Large intestine (tissue), 12 donors: ENCODE measurements around the gene ERO1B. TPM values are rescaled to one million over a fixed set of nuclear protein-coding genes. Genes with fewer than 3 reads are reported as not detected.
"Not testable (repeated sequence)": the region's sequence is repeated elsewhere in the genome, so short reads cannot be mapped to it uniquely, and the experiment has no call there.

Experiments used
- DNase-seq, 2 donors: peaks; one replicate each; pipeline versions ENCODE4 v3.0.0 to v3.0.0-alpha.2; 2013
- H3K27ac ChIP-seq: one replicate; pipeline ENCODE4 v1.5.1; 2013; ENCODE audit warnings: low read length
- H3K27me3 ChIP-seq: 2 replicates; pipeline ENCODE4 v1.6.1; 2013; ENCODE audit warnings: low read length; ENCODE audit not compliant: control insufficient read depth, insufficient read depth
- H3K36me3 ChIP-seq: 2 replicates; pipeline ENCODE4 v1.6.1; 2013; ENCODE audit warnings: low read length; ENCODE audit not compliant: control insufficient read depth, insufficient read depth
- H3K4me1 ChIP-seq: one replicate; pipeline ENCODE4 v1.6.1; 2013; ENCODE audit warnings: low read length; ENCODE audit not compliant: control insufficient read depth, insufficient read depth
- H3K4me3 ChIP-seq: one replicate; pipeline ENCODE4 v1.5.1; 2013; ENCODE audit warnings: low read length
- H3K9me3 ChIP-seq: one replicate; pipeline ENCODE4 v1.6.1; 2013; ENCODE audit warnings: mild to moderate bottlenecking, low read depth, low read length, moderate library complexity; ENCODE audit not compliant: control insufficient read depth
- WGBS: methylation state at CpG from one replicate; pipeline ENCODE4 v1.1.5; 2013; ENCODE audit warnings: low lambda C conversion rate; ENCODE audit not compliant: insufficient coverage; 5-methylcytosine and 5-hydroxymethylcytosine counted together
- long read RNA-seq, 11 donors: transcript quantifications; one replicate each; lab custom pipeline, GENCODE V29; 2026
- polyA plus RNA-seq: library from polyadenylated mRNA; unstranded; fragments of 120-200 nt; gene quantifications from one replicate; pipeline ENCODE4 v1.2.1, GENCODE V29; 2013

The ERO1B gene, protein sequence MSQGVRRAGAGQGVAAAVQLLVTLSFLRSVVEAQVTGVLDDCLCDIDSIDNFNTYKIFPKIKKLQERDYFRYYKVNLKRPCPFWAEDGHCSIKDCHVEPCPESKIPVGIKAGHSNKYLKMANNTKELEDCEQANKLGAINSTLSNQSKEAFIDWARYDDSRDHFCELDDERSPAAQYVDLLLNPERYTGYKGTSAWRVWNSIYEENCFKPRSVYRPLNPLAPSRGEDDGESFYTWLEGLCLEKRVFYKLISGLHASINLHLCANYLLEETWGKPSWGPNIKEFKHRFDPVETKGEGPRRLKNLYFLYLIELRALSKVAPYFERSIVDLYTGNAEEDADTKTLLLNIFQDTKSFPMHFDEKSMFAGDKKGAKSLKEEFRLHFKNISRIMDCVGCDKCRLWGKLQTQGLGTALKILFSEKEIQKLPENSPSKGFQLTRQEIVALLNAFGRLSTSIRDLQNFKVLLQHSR
- polyA plus RNA-seq: 10.8 TPM
- long read RNA-seq, donor 1: 0 reads
- long read RNA-seq, donor 2: 0 reads
- long read RNA-seq, donor 3: 0 reads
- long read RNA-seq, donor 4: 0 reads
- long read RNA-seq, donor 5: 0 reads
- long read RNA-seq, donor 6: 0 reads
- long read RNA-seq, donor 7: 0 reads
- long read RNA-seq, donor 8: 0 reads
- long read RNA-seq, donor 9: 0 reads
- long read RNA-seq, donor 10: 0 reads
- long read RNA-seq, donor 11: 0 reads

DNA sequence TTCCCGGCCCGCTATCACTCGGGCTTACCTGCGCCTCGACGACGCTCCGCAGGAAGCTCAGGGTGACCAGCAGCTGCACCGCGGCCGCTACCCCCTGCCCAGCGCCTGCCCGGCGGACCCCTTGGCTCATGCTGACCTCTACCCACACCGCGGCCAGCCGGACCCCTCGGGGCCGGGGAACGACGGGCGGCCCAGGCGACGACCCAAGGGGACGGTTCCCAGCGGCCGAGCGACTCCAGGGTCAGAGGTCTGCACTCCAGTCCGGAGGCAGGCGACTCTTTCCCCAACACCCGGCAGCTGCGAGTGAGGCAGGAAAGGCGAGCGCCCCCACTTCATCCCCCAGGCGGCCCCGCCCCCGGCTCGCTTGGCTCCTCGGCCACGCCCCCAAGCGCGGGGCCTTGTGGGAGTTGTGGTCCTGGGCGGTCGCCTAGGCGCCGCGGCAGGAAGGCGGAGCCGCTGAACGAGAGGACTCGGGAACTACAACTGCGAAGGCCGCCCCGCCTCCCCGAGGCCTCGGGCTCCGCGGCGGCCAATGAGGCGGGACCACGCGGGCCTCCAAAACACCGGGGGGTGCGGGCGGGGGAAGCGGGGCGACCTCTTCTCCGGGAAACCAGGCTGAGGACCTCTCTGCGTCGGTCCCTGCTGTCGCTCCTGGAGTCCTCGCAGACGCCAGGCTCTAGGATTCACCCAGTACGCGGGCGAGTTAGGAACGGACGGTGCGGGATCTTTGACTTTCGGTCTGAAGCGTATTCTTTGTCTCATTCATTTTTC is at the start of gene ERO1B:
ERO1B (minus strand) TSS at position 305 of the 771 bp plus-strand sequence; CDS start at position 130, 175 bp downstream.
- H3K4me3 ChIP-seq: peak within 1 kb of the TSS; percentile 58
- peak; percentile 95 for DNase-seq
- no peaks in the 10 kb centered on the region for H3K36me3 ChIP-seq
- no peaks in the 10 kb centered on the region for H3K9me3 ChIP-seq
- no CpG with 5 or more reads among the region's 81 CpGs for WGBS
- H3K27ac ChIP-seq: no peak within 1 kb of the TSS
- H3K4me1 ChIP-seq: no peaks in the 10 kb centered on the region
- peaks cover 29% of the 10 kb centered on the region for H3K27me3 ChIP-seq

DNA sequence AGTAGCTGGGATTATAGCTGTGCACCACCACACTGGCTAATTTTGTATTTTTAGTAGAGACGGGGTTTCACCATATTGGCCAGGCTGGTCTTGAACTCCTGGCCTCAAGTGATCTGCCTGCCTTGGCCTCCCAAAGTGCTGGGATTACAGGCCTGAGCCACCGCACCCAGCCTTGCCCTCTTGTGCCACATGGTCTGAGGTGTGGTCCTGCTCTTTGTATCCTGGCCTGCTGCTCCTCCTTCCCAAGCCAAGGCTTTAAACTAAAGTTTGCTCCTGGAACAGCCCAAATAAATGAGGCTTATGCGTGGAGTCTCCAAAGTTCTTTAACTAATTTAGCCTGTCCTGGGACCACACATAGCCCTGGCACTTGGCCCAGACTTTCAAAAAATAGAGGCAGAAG is 49.7 kb upstream of the ERO1B start:
- WGBS: 100% methylated on average over 1 of the region's 3 CpGs

DNA sequence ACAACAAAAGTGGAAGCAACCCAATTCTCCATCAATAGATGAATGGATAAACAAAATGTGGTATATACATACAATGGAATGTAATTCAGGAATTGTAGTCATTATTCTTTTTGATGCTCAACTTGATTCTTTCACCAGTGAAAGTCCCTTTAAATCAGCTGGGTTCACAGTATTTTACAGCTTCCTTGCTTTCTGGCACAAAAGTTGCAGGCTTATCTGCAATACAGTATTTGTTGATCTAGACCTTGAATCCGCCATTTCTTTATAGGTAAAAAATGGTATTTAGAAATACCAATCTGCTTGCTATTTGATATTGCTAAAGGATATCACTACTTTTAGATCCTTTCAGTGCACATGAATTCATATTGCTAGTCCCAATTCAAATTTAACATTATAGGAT is 44.7 kb upstream of the ERO1B start:
- DNase-seq: no peak
- Histone ChIP-seq H3K27me3 (no peaks in the 10 kb centered on the region), H3K4me1 (no peaks in the 10 kb centered on the region), H3K9me3 (peaks cover 9% of the 10 kb centered on the region), H3K27ac (no peak overlapping the region), H3K4me3 (no peak overlapping the region), H3K36me3 (no peaks in the 10 kb centered on the region)
- 0% methylated on average over 1 of the region's 1 CpG for WGBS

More for the DNA sequence above, 49.7 kb upstream of the ERO1B start:
- H3K4me1 ChIP-seq, H3K4me3 ChIP-seq, H3K36me3 ChIP-seq, DNase-seq, H3K27ac ChIP-seq, H3K9me3 ChIP-seq, H3K27me3 ChIP-seq: not testable (repeated sequence)

DNA sequence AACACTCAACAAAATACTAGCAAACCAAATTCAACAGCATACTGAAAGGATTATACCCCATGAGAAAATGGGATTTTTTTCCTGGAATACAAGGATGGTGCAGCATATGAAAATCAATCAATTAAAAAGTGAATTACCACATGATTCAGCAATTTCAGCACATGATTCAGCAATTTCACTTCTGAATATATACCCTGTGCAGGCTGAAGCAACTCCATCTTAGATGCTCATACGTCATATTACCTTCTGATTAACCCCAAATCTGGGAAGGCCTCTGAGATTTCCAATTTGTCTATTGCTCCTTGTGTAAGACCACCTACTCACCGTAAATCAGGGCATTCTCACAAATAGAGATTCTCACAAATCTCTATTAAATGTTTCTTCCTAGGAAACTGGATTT is 43.8 kb upstream of the ERO1B start:
- no peaks in the 10 kb centered on the region for H3K36me3 ChIP-seq
- no peak overlapping the region for H3K4me3 ChIP-seq
- 100% methylated on average over 1 of the region's 2 CpGs for WGBS
- no peaks in the 10 kb centered on the region for H3K27me3 ChIP-seq
- no peak overlapping the region for H3K27ac ChIP-seq
- no peak for DNase-seq
- H3K9me3 ChIP-seq: peaks cover 9% of the 10 kb centered on the region
- no peaks in the 10 kb centered on the region for H3K4me1 ChIP-seq

DNA sequence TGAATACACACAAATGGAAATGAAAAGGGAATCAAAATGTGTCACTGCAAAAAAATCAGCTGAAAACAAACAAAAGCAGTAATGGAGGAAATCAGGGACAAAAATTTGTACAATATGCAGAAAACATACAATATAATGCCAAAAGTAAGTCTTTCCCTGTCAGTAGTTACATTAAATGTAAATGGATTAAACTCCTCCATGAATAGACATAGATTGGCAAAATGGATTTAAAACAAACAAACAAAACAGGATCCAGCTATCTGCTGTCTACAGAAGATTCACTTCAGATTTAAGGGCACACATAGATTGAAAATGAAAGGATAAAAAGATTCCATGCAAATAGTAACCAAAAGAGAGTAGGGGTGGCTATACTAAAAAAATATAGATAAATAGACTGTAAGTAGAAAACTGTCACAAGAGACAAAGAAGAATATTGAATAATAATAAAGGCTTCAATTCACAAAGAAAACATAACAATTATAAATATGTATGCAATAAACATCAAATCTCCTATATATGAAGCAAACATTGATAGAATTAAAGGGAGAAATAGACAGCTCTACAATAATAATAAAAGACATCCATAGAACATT is 42.2 kb upstream of the ERO1B start:
- Histone ChIP-seq H3K4me1 (no peaks in the 10 kb centered on the region), H3K27me3 (no peaks in the 10 kb centered on the region), H3K36me3 (no peaks in the 10 kb centered on the region), H3K9me3 (peaks cover 9% of the 10 kb centered on the region), H3K27ac (no peak overlapping the region), H3K4me3 (no peak overlapping the region)
- DNase-seq: no peak

DNA sequence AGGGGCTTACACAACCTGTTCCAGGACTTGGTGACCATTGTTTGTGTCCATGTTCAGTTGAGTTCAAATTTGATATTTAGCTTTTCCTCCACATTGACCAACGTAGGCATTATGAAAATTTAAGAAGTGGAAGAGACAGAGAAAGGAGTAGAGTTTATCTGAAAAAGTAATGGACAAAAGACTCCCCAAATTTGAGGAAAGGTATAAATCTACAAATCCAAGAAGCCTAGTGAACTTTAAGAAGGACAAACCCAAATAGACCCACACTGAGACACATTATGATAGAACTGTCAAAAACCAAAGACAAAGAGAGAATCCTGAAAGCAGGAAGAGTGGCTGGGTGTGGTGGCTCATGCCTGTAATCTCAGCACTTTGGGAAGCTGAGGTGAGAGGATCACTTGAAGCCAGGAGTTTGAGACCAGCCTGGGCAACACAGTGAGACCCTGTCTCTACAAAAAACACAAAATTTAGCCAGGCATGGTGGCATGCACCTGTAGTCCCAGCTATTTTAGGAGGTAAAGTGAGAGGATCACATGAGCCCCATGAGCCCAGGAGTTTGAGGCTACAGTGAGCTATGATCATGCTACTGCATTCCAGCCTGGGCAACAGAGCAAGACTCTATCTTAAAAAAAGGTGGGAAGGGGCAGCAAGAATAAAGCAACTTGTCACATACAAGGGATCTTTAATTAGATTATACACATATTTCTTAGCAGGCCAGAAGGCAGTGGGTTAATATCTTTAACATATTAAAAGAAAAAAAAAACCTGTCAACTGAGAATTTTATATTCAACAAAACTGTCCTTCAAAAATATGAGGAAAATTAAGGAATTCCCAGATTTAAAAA is 41.0 kb upstream of the ERO1B start:
- WGBS: 17% methylated on average over 1 of the region's 1 CpG
- H3K9me3 ChIP-seq: peaks cover 9% of the 10 kb centered on the region
- no peaks in the 10 kb centered on the region for H3K36me3 ChIP-seq

DNA sequence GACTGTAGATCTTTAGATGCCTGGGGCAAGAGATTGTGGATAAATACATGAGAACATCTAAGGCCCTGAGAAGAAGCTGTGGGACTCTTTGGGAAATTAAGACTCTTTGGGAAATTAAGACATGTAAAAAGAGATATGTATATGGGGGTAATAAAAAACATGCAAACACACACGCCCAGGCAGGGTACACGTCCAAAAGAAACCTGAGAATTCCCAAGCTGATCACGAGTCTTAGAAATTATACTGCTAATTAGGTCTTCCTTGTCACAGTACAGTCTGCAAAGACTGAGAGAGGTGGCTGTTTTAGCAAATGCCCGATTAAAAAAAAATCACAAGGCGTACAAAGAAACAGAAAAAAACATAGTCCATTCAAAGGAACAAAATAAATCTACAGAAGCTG is 39.3 kb upstream of the ERO1B start:
- 100% methylated on average over 2 of the region's 5 CpGs for WGBS
- no peak for DNase-seq
- H3K27ac ChIP-seq: no peak overlapping the region

More for the DNA sequence above, 41.0 kb upstream of the ERO1B start:
- no peak overlapping the region for H3K27ac ChIP-seq
- H3K4me1 ChIP-seq: no peaks in the 10 kb centered on the region
- DNase-seq: no peak
- no peak overlapping the region for H3K4me3 ChIP-seq
- no peaks in the 10 kb centered on the region for H3K27me3 ChIP-seq

DNA sequence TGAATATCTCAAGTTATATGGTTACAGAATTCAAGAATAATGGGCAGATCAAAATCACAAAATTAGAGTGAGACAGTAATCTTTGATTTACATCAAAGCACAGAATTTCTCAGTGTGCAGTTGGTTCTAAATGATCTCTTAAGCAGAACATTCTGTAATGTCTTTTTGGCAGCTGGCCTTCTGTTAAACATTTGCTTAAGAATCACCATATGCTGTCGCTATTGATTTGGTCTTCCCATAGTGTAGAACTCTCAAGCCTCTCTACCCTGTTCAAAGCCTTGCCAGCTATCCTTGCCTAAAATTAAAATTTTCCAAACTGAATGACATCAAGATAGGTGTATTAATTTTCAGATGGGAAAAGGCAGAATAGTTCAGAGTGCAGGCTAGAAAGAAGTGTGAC is 38.9 kb upstream of the ERO1B start:
- peaks cover 9% of the 10 kb centered on the region for H3K9me3 ChIP-seq

More for the DNA sequence above, 39.3 kb upstream of the ERO1B start:
- Histone ChIP-seq H3K4me3 (no peak overlapping the region), H3K36me3 (no peaks in the 10 kb centered on the region), H3K9me3 (peaks cover 9% of the 10 kb centered on the region), H3K4me1 (no peaks in the 10 kb centered on the region), H3K27me3 (no peaks in the 10 kb centered on the region)

DNA sequence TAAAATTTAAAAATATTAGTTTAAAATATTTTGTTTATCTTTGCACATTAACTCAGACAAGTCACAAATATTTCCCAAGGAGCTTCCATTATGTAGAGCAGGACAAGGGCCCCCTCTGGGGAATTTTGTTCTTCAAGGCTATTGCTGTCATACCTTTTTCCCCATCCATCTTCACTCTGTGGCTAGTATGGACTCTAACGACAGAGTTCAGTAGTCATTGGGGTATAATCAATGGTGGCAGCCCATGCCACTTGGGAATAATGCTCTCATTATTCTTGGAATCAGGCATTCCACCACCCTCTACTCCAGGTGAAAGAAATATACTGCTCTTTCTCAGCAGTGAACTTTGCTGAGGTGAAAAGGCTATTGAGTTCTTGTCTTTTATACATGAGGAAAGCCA is 38.5 kb upstream of the ERO1B start:
- no peak overlapping the region for H3K4me3 ChIP-seq
- H3K9me3 ChIP-seq: peaks cover 9% of the 10 kb centered on the region
- H3K27me3 ChIP-seq: no peaks in the 10 kb centered on the region
- H3K36me3 ChIP-seq: no peaks in the 10 kb centered on the region
- H3K4me1 ChIP-seq: no peaks in the 10 kb centered on the region
- H3K27ac ChIP-seq: no peak overlapping the region
- DNase-seq: no peak
- WGBS: no CpG with 5 or more reads among the region's 1 CpG

More for the DNA sequence above, 38.9 kb upstream of the ERO1B start:
- Histone ChIP-seq H3K27ac (no peak overlapping the region), H3K4me1 (no peaks in the 10 kb centered on the region), H3K27me3 (no peaks in the 10 kb centered on the region), H3K4me3 (no peak overlapping the region), H3K36me3 (no peaks in the 10 kb centered on the region)
- 80% methylated on average over 1 of the region's 1 CpG for WGBS
- no peak for DNase-seq
